HG03378 (cell line): Measurements from ENCODE around the gene FSD2.
A peak's percentile ranks its signal among the peaks of the same experiment; 100 is the strongest.
"Not testable (repeated sequence)": the region's sequence is repeated elsewhere in the genome, so short reads cannot be mapped to it uniquely, and the experiment has no call there.

ENCODE experiments used
- ATAC-seq: cut with Tn5 transposase; IDR thresholded peaks from one replicate; pipeline ENCODE4 v1.9.1; 2021; ENCODE audit warnings: mild to moderate bottlenecking, moderate library complexity; ENCODE audit not compliant: unreplicated experiment

FSD2 gene

GRCh38 chr15:82831894-82832600 is 26.2 kb upstream of the FSD2 start:
- ATAC-seq, result no peak

GRCh38 chr15:82830427-82831173 is 24.7 kb upstream of the FSD2 start:
- no peak for ATAC-seq

- ATAC-seq, result no peak
Observed at GRCh38 chr15:82829234-82829633, 23.4 kb upstream of the FSD2 start.

GRCh38 chr15:82828075-82828474 is 22.2 kb upstream of the FSD2 start:
- ATAC-seq, result no peak

- ATAC-seq, result no peak
Observed at GRCh38 chr15:82823049-82823448, 17.2 kb upstream of the FSD2 start.

GRCh38 chr15:82821851-82822250 is 16.0 kb upstream of the FSD2 start:
- not testable (repeated sequence) for ATAC-seq

GRCh38 chr15:82821396-82821795 is 15.5 kb upstream of the FSD2 start:
- not testable (repeated sequence) for ATAC-seq

- no peak for ATAC-seq
Observed at GRCh38 chr15:82820128-82820527, 14.3 kb upstream of the FSD2 start.

- no peak for ATAC-seq
Observed at GRCh38 chr15:82812994-82813393, 7.1 kb upstream of the FSD2 start.

GRCh38 chr15:82810890-82811426 is 5.1 kb upstream of the FSD2 start:
- ATAC-seq, result no peak

GRCh38 chr15:82810061-82810889 is 4.4 kb upstream of the FSD2 start:
- no peak for ATAC-seq

- peak; percentile 72 for ATAC-seq
Observed at GRCh38 chr15:82809308-82810060, 3.6 kb upstream of the FSD2 start, which contains the start of gene WHAMM. TSS of gene WHAMM (plus strand) at chr15:82809628. CDS start at chr15:82809727, 99 bp downstream.

GRCh38 chr15:82808634-82809041 is 2.8 kb upstream of the FSD2 start:
- ATAC-seq, result no peak

- no peak for ATAC-seq
Observed at GRCh38 chr15:82807920-82808633, 2.2 kb upstream of the FSD2 start.

- no peak for ATAC-seq
Observed at GRCh38 chr15:82804575-82804949, 1.3 kb downstream of the FSD2 start.

GRCh38 chr15:82803793-82804574 is 1.9 kb downstream of the FSD2 start:
- no peak for ATAC-seq

GRCh38 chr15:82802497-82802896 is 3.4 kb downstream of the FSD2 start:
- ATAC-seq, result no peak

- no peak for ATAC-seq
Observed at GRCh38 chr15:82799183-82799841, 6.6 kb downstream of the FSD2 start.
